GM21576 (cell line): ENCODE data around the gene NRM.

Source experiments
- ATAC-seq: cut with Tn5 transposase; IDR thresholded peaks from one replicate; pipeline ENCODE4 v1.9.1; 2021; ENCODE audit warnings: mild to moderate bottlenecking, moderate library complexity; ENCODE audit not compliant: unreplicated experiment

Gene NRM

GRCh38 chr6:30689985-30690384 lies 799 bp downstream of the NRM start:
- ATAC-seq, result no peak

GRCh38 chr6:30689022-30689865 lies 1.5 kb downstream of the NRM start:
- ATAC-seq, result no peak

- no peak for ATAC-seq
Observed at GRCh38 chr6:30688569-30688968, 2.2 kb downstream of the NRM start.

- ATAC-seq, result no peak
Observed at GRCh38 chr6:30687659-30688431, 2.9 kb downstream of the NRM start.

- ATAC-seq, result peak; percentile 33
Observed at GRCh38 chr6:30686908-30687658, 3.7 kb downstream of the NRM start.

GRCh38 chr6:30686009-30686907 lies 4.5 kb downstream of the NRM start, which contains the start of gene PPP1R18:
Gene PPP1R18, minus strand, starts transcription at chr6:30686645. Its CDS starts 627 bp downstream, at chr6:30686018.
- no peak for ATAC-seq

- ATAC-seq, result no peak
Observed at GRCh38 chr6:30685157-30686008, 5.4 kb downstream of the NRM start.

GRCh38 chr6:30684386-30685156 lies 6.2 kb downstream of the NRM start:
- ATAC-seq, result no peak

GRCh38 chr6:30683980-30684338 lies 6.8 kb downstream of the NRM start:
- no peak for ATAC-seq

GRCh38 chr6:30683183-30683979 lies 7.4 kb downstream of the NRM start:
- no peak for ATAC-seq

- peak; percentile 40 for ATAC-seq
Observed at GRCh38 chr6:30682143-30683117, 8.4 kb downstream of the NRM start.

- no peak for ATAC-seq
Observed at GRCh38 chr6:30681766-30682142, 9.0 kb downstream of the NRM start.

- ATAC-seq, result no peak
Observed at GRCh38 chr6:30679765-30680535, 10.8 kb downstream of the NRM start.

GRCh38 chr6:30678964-30679726 lies 11.6 kb downstream of the NRM start:
- ATAC-seq, result peak; percentile 31

- no peak for ATAC-seq
Observed at GRCh38 chr6:30676660-30677285, 14.0 kb downstream of the NRM start.
